BE2C (cell line): ENCODE data around the gene TMEM132D.

Experiments
- DNase-seq: peaks from one replicate; pipeline ENCODE4 v3.0.0-alpha.2; 2020
- H3K27me3 ChIP-seq: fragments of 250-450 bp; sonication (Bioruptor Pico); 2 replicates; pipeline ENCODE4 v1.5.1; 2020; ENCODE audit warnings: mild to moderate bottlenecking
- H3K36me3 ChIP-seq: fragments of 250-450 bp; sonication (Bioruptor Pico); 2 replicates; pipeline ENCODE4 v1.5.1; 2020; ENCODE audit warnings: mild to moderate bottlenecking
- H3K4me1 ChIP-seq: fragments of 250-450 bp; sonication (Bioruptor Pico); 2 replicates; pipeline ENCODE4 v1.5.1; 2020
- H3K4me3 ChIP-seq: 2 replicates; pipeline ENCODE4 v1.5.1; 2011; ENCODE audit warnings: low read depth, low read length
- H3K9me3 ChIP-seq: fragments of 250-450 bp; sonication (Bioruptor Pico); 2 replicates; pipeline ENCODE4 v1.5.1; 2020
- CTCF ChIP-seq: IDR thresholded peaks from 2 replicates; pipeline ENCODE4 v1.5.1; 2012; ENCODE audit warnings: mild to moderate bottlenecking, low read depth, low read length

Gene TMEM132D

GRCh38 chr12:129328235-129328634 is 575.6 kb downstream of the TMEM132D start:
- Histone ChIP-seq H3K36me3 (no peaks in the 10 kb centered on the region), H3K9me3 (no peaks in the 10 kb centered on the region; the same call in 1 of the 2 replicates), H3K4me3 (no peak overlapping the region), H3K27me3 (no peaks in the 10 kb centered on the region), H3K4me1 (no peaks in the 10 kb centered on the region)
- TF ChIP-seq CTCF = no peak
- no peak for DNase-seq

- DNase-seq = no peak
- TF ChIP-seq CTCF = no peak
- Histone ChIP-seq H3K4me1 (no peaks in the 10 kb centered on the region), H3K36me3 (no peaks in the 10 kb centered on the region), H3K4me3 (no peak overlapping the region), H3K27me3 (no peaks in the 10 kb centered on the region), H3K9me3 (no peaks in the 10 kb centered on the region; the same call in 1 of the 2 replicates)
Observed at GRCh38 chr12:129325566-129325965, 578.3 kb downstream of the TMEM132D start.

- Histone ChIP-seq H3K36me3 (no peaks in the 10 kb centered on the region), H3K4me3 (no peak overlapping the region), H3K4me1 (no peaks in the 10 kb centered on the region), H3K27me3 (no peaks in the 10 kb centered on the region), H3K9me3 (no peaks in the 10 kb centered on the region; the same call in 1 of the 2 replicates)
- DNase-seq = no peak
- TF ChIP-seq CTCF = no peak
Observed at GRCh38 chr12:129312048-129312447, 591.8 kb downstream of the TMEM132D start.

GRCh38 chr12:129310346-129310745 is 593.5 kb downstream of the TMEM132D start:
- H3K27me3 ChIP-seq = no peaks in the 10 kb centered on the region
- no peak for TF ChIP-seq CTCF
- H3K9me3 ChIP-seq = no peaks in the 10 kb centered on the region; the same call in 1 of the 2 replicates
- DNase-seq = no peak
- no peaks in the 10 kb centered on the region for H3K36me3 ChIP-seq
- no peaks in the 10 kb centered on the region for H3K4me1 ChIP-seq
- H3K4me3 ChIP-seq = no peak overlapping the region

- Histone ChIP-seq H3K9me3 (peaks cover 5% of the 10 kb centered on the region; the same call in 1 of the 2 replicates), H3K4me3 (no peak overlapping the region), H3K27me3 (no peaks in the 10 kb centered on the region), H3K36me3 (no peaks in the 10 kb centered on the region), H3K4me1 (no peaks in the 10 kb centered on the region)
- DNase-seq = no peak
- no peak for TF ChIP-seq CTCF
Observed at GRCh38 chr12:129305851-129306250, 598.0 kb downstream of the TMEM132D start.

- Histone ChIP-seq H3K36me3 (no peaks in the 10 kb centered on the region), H3K27me3 (no peaks in the 10 kb centered on the region), H3K4me3 (no peak overlapping the region), H3K9me3 (peaks cover 5% of the 10 kb centered on the region; the same call in 1 of the 2 replicates), H3K4me1 (no peaks in the 10 kb centered on the region)
- no peak for TF ChIP-seq CTCF
- DNase-seq = no peak
Observed at GRCh38 chr12:129304529-129304928, 599.3 kb downstream of the TMEM132D start.
